Small intestine (tissue), 7 donors: Measurements from ENCODE around the gene KPTN. TPM values are rescaled to one million over a fixed set of nuclear protein-coding genes. Genes with fewer than 3 reads are reported as not detected.

Experiments
- DNase-seq, 2 donors: peaks; one replicate each; pipeline versions ENCODE4 v3.0.0 to v3.0.0-alpha.2; 2013
- FAIRE-seq: peaks from 2 replicates; lab custom pipeline; 2012; peaks lifted over from hg19 to GRCh38; lab: Jason Lieb, UNC
- H3K27ac ChIP-seq, 3 donors: one replicate each; pipeline ENCODE4 v1.5.1; 2013; ENCODE audit warnings: low read length in 2 of 3, mild to moderate bottlenecking in 2 of 3, control low read depth in 1 of 3, inconsistent platforms in 1 of 3, low read depth in 1 of 3, moderate library complexity in 1 of 3
- H3K27me3 ChIP-seq, 3 donors: one replicate each; pipeline ENCODE4 v1.6.1; 2013; ENCODE audit warnings: low read length in 3 of 3, inconsistent platforms in 1 of 3; ENCODE audit not compliant: control insufficient read depth in 3 of 3, insufficient read depth in 3 of 3
- H3K36me3 ChIP-seq, 3 donors: one replicate each; pipeline ENCODE4 v1.6.1; 2013; ENCODE audit warnings: low read length in 3 of 3, inconsistent platforms in 1 of 3, low read depth in 1 of 3, mild to moderate bottlenecking in 1 of 3, moderate library complexity in 1 of 3; ENCODE audit not compliant: control insufficient read depth in 3 of 3, insufficient read depth in 2 of 3
- H3K4me1 ChIP-seq, 3 donors: one replicate each; pipeline ENCODE4 v1.6.1; 2013; ENCODE audit warnings: low read length in 2 of 3, inconsistent platforms in 1 of 3, low read depth in 1 of 3, mild to moderate bottlenecking in 1 of 3, moderate library complexity in 1 of 3; ENCODE audit not compliant: control insufficient read depth in 3 of 3, insufficient read depth in 2 of 3
- H3K4me3 ChIP-seq, 3 donors: one replicate each; pipeline ENCODE4 v1.5.1; 2013; ENCODE audit warnings: low read length in 3 of 3, control low read depth in 1 of 3, inconsistent platforms in 1 of 3, low read depth in 1 of 3, mild to moderate bottlenecking in 1 of 3, moderate library complexity in 1 of 3
- H3K9me3 ChIP-seq, 2 donors: one replicate each; pipeline ENCODE4 v1.6.1; 2013; ENCODE audit warnings: low read depth in 1 of 2, low read length in 1 of 2; ENCODE audit not compliant: control insufficient read depth in 2 of 2, insufficient read depth in 1 of 2
- WGBS, 3 donors: extraction: QIAGEN DNeasy Blood & Tissue Kit; methylation state at CpG; one replicate each; pipeline ENCODE4 v1.1.7; 2013; 5-methylcytosine and 5-hydroxymethylcytosine counted together
- polyA plus RNA-seq, 4 donors: library from polyadenylated mRNA; stranded (reverse) in 3 of 4; unstranded in 1 of 4; fragments of 200-250 nt in 3 of 4; fragments of 120-200 nt in 1 of 4; gene quantifications; one replicate each; pipeline versions ENCODE4 v1.2.1 to v1.2.3, GENCODE V29; 2013
- donor health status: healthy with polysubstance abuse.
- donor health status: control.
- donor health status: control.
- donor health status: Bipolar disorder and iron deficiency.
- donor health status: healthy.

KPTN gene
- polyA plus RNA-seq, 4 donors: 6.3 to 42.7 (median 27.4) TPM

DNA sequence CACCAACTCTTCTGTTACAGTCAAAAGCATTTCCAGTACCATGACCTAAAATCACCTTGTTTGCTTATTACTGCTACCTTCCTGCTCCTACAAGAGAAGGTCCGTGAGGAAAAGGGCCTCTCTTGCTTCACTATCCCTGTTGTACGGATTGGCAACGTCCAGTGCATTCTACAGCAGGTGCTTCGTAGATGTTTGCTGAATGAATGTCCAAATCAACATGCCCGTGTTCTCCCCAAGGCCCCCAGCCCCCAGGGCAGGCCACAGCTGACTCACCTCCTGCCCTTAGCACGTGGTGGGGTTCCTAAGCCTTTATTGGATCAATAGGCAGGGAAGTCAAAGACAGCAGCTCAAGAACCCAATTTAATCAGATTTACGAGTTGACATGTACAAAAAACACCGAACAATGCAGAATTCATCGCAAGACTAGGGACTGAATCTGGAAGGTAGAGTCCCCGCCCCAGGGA, 36.4 kb upstream of the KPTN start:
- Histone ChIP-seq H3K27ac (no peak overlapping the region), H3K4me1 (peaks cover 0 to 7% (median 3%) of the 10 kb centered on the region in 3 donors), H3K4me3 (no peak overlapping the region), H3K36me3 (no peaks in the 10 kb centered on the region), H3K9me3 (no peaks in the 10 kb centered on the region), H3K27me3 (peaks cover 0 to 8% (median 3%) of the 10 kb centered on the region in 3 donors)
- DNase-seq (no peak), FAIRE-seq (no peak)
- WGBS, 3 donors: 78 to 82% (median 82%) methylated on average over 10 of the region's 10 CpGs

DNA sequence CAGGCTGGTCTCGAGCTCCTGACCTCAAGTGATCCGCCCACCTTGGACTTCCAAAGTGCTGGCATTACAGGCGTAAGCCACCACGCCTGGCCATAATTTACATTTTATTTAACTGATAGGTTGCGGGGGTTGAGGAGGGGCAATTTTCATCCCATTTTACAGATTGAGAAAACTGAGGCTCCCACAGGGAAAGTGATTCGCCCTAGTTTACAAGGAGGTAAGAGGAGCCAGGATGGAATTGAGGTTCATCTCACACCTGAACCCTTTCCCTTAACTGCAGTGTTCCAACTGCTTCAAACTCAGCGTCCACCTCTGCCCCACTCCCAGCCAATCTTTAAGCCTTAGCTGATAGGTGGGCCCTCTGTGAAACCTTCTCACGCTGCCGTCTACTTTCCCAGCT, 34.8 kb upstream of the KPTN start:
- Histone ChIP-seq H3K4me3 (no peak overlapping the region), H3K36me3 (no peaks in the 10 kb centered on the region), H3K27ac (no peak overlapping the region), H3K27me3 (peaks cover 0 to 8% (median 3%) of the 10 kb centered on the region in 3 donors), H3K4me1 (peaks cover 0 to 7% (median 3%) of the 10 kb centered on the region in 3 donors), H3K9me3 (no peaks in the 10 kb centered on the region)
- WGBS, 3 donors: 81 to 87% (median 84%) methylated on average over 9 of the region's 9 CpGs
- FAIRE-seq: no peak
- no peak for DNase-seq

DNA sequence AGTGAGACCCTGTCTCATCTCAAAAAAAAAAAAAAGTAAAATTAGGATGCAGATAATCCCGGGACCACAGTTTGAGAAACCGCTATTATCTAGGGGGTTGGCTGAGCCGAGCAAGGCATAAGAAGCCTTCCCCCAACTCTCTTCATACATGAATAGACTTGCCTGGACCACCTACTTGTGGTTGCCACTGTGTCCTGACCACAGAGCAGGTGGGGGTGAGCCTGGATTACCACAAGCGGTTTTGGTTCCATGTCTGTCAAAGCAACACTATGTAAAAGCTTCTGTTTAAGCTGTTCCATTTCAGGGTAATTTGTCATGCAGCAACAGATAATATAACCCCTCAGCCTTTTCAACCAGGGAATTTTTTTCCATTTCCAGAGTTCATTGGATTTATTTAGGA, 34.1 kb upstream of the KPTN start:
- 54 to 70% (median 57%) methylated on average over 4 of the region's 4 CpGs for WGBS, 3 donors
- Histone ChIP-seq H3K27ac (no peak overlapping the region), H3K4me1 (peaks cover 0 to 13% (median 7%) of the 10 kb centered on the region in 3 donors), H3K9me3 (no peaks in the 10 kb centered on the region), H3K4me3 (no peak overlapping the region), H3K27me3 (peaks cover 0 to 8% (median 3%) of the 10 kb centered on the region in 3 donors), H3K36me3 (no peaks in the 10 kb centered on the region)
- no peak for DNase-seq
- no peak for FAIRE-seq

DNA sequence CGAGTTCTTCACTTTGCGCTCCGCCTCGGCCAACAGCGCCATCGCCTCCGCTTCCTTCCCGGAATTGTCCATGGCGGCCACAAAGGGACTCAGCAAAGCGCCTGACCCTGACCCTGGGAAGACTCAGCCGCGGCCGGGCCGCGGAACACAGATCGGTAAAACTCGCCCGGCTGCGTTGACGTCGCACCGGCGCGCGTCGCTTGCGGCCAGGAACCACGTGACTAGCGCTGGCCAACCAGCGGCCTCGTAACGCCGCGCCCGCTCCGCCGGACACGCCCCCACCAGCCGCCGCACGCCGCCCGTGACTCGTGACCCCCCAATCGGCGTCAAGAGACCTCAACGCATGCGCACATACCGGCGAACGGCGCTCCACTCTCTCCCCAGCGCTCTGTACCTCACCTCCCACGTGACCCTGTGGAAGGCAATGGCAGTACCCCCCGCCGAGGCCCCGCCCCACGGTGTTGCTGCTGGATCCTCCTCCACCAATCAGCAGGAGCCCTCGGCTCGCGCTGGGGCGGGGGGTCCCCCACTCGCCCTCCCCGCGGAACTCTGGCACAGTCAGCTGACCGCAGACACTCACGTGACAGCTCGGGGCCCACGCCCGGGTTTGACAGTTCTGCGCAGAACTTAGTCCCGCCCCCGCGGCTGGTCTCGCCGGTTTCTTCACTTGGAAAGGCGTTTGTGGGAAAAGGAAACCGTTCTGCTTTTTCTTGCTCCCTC, 31.0 kb upstream of the KPTN start, which contains the start of gene NAPA:
Gene NAPA, minus strand, starts transcription at position 195 of the 720 bp plus-strand sequence. Its CDS starts 123 bp downstream, at position 72.
- peak; percentile 100 for DNase-seq
- Histone ChIP-seq H3K36me3 (peaks cover 0 to 16% (median 0%) of the 10 kb centered on the region in 3 donors), H3K4me3 (peak within 1 kb of the TSS; percentile 88 to 95 (median 93)), H3K9me3 (no peaks in the 10 kb centered on the region), H3K4me1 (peaks cover 2 to 38% (median 13%) of the 10 kb centered on the region in 3 donors), H3K27me3 (peaks cover 0 to 2% (median 0%) of the 10 kb centered on the region in 3 donors), H3K27ac (peak within 1 kb of the TSS; percentile 95 to 98 (median 96))
- FAIRE-seq: peak; percentile 33
- WGBS, 3 donors: 0 to 1% (median 0%) methylated on average over 72 to 78 of the region's 78 CpGs

DNA sequence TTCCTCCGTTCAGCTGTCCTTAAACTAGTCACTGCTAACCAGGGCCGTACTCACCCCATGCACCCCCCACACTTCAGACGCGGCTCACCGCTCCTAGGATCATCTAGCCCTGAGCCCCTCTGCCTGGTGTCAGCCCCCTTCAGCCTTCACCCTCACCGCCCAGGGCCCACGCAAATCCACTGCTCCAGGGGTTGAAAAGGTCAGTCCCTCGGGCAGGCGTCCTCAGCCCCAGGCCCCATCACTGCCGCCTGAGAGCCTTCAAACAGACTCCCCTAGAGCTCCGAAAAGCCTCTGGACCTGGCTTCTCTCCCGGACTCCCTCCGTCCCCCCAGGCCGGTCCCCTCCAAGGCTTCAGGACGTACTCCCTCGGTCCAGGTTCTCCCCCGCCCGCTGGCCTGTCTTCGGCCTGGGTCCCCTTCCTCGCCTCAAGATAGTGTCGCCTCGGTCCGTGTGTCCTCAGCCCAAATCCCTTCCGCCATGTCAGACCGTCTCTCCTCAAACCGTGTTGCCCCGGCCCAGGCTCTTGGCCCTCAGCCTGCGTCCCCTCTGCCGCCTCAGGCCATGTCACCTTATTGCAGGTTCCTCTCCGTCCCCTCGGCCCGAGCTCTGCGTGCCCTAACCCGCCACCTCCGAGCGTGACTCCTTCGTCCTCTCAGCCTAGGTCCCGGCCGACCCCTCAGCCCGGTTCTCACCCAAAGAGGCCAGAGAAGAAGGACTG, 30.3 kb upstream of the KPTN start:
- H3K27me3 ChIP-seq: peaks cover 0 to 2% (median 0%) of the 10 kb centered on the region in 3 donors
- H3K9me3 ChIP-seq: no peaks in the 10 kb centered on the region
- H3K4me1 ChIP-seq: peaks cover 2 to 38% (median 13%) of the 10 kb centered on the region in 3 donors
- WGBS, 3 donors: 2 to 4% (median 3%) methylated on average over 40 of the region's 40 CpGs
- H3K36me3 ChIP-seq: peaks cover 0 to 23% (median 0%) of the 10 kb centered on the region in 3 donors
- DNase-seq (peak in 1 of 2 donors; percentile 44), FAIRE-seq (no peak)
- H3K4me3 ChIP-seq: peak overlapping the region; percentile 88 to 95 (median 93)
- peak overlapping the region; percentile 95 to 98 (median 96) for H3K27ac ChIP-seq

DNA sequence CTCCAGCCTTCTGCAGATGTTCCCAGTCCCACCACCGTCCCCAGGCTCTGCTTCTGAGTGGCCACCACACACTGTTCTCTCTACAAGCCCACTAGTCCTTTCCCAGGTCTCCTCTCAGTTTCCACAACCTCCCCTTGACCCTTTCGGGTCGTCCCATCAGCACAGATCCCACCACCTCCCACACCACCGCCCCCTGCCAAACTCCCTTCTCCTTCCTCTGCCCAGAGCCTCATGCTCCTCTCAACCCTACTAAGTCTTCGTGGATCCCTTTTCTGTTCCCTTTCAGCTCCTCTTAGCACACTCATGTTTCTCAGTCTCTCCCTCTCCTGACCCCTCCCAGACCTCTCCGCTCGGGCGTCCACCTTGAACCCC, 28.9 kb upstream of the KPTN start:
- Histone ChIP-seq H3K4me3 (peak overlapping the region in 2 of 3 donors; percentile 88 to 95), H3K9me3 (no peaks in the 10 kb centered on the region), H3K27me3 (no peaks in the 10 kb centered on the region), H3K27ac (peak overlapping the region; percentile 65 to 96 (median 87)), H3K36me3 (peaks cover 0 to 31% (median 0%) of the 10 kb centered on the region in 3 donors), H3K4me1 (peaks cover 2 to 44% (median 13%) of the 10 kb centered on the region in 3 donors)
- 17 to 49% (median 28%) methylated on average over 8 of the region's 8 CpGs for WGBS, 3 donors
- DNase-seq: no peak
- no peak for FAIRE-seq

DNA sequence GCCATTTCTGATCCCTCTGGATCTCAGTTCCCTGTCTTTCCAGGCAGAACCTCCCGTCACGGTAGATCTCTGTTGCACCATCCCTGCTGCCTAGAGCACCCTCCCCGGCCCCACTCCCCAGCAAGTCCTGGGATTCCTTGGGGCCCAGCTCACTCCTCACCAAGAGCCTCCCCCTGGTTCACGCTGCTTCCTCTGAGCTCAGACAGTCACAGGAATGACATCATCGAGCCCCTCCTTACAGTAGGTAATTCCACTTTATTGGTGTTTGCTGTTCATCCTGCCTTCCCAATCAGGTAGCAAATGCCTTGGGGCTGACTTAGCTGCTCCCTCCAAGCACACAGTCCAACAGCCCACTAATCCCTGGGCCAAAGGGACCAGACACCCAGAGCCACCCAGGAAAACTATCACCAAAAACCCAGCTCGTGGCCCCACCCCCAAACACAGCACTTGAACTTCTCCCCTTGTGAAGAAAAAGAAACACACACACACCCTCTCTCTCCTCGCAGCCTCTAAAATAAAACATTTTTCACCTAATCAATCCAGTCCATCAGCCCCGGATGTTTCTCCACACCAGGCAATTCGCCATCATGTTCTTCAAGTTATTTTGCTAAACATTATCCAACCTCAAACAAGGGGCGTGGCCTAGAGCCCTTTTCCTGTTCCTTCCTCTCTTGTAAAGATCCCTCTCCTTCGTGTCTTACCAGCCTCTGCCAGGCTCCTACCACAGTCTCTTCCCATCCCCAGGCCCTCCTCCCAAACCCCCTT, 28.3 kb upstream of the KPTN start:
- FAIRE-seq: no peak
- 23 to 41% (median 30%) methylated on average over 11 of the region's 11 CpGs for WGBS, 3 donors
- H3K4me1 ChIP-seq: peaks cover 2 to 50% (median 13%) of the 10 kb centered on the region in 3 donors

More for the DNA sequence above, 28.3 kb upstream of the KPTN start:
- peak overlapping the region; percentile 65 to 96 (median 87) for H3K27ac ChIP-seq
- peak overlapping the region in 2 of 3 donors; percentile 88 to 95 for H3K4me3 ChIP-seq
- H3K36me3 ChIP-seq: peaks cover 0 to 37% (median 0%) of the 10 kb centered on the region in 3 donors
- H3K27me3 ChIP-seq: no peaks in the 10 kb centered on the region
- H3K9me3 ChIP-seq: no peaks in the 10 kb centered on the region
- peak; percentile 72 to 90 for DNase-seq
